Measurements from ENCODE around the gene UBE2G1. TPM values are rescaled to one million over a fixed set of nuclear protein-coding genes. Genes with fewer than 3 reads are reported as not detected.

Gene UBE2G1
- polyA plus RNA-seq, 2 of the 4 experiments (the other 2 are of a cell fraction), result 86.2 to 117 TPM

GRCh38 chr17:4409659-4410058 lies 43.2 kb upstream of the UBE2G1 start:
- no peaks in the 10 kb centered on the region for H3K4me1 ChIP-seq
- FAIRE-seq (no peak), DNase-seq (ENCODE audit: low read depth in 1 of 2, low spot score in 1 of 2) (no peak), ATAC-seq (no peak)
- CTCF ChIA-PET, result interaction anchor here (1.7 to 12.0 kb wide), 5 partner anchors 11 to 209 kb away, joined by 4 to 157 read pairs (median 10); no protein-coding TSS in a partner anchor
- H3K27ac ChIP-seq, result no peak overlapping the region
- H3K4me2 ChIP-seq, result no peak overlapping the region
- TF ChIP-seq FOXS1 (CRISPR knock-in tag; IDR thresholded peaks at IDR 0.05) (no peak), EHMT2 (IDR thresholded peaks at IDR 0.05; ENCODE audit: low read depth) (no peak), MAX (IDR thresholded peaks at IDR 0.05) (no peak), HOXB13 (CRISPR knock-in tag; IDR thresholded peaks at IDR 0.05; ENCODE audit: low read depth) (no peak)
- no peaks in the 10 kb centered on the region for H3K9me3 ChIP-seq
- H3K4me3 ChIP-seq, result no peak overlapping the region
- POLR2A ChIA-PET, result no interaction called here
- WGBS (ENCODE audit: missing lambda C conversion rate), result 84% methylated on average over 6 of the region's 6 CpGs

- H3K27ac ChIP-seq, result no peak overlapping the region
- no peak for ATAC-seq
- WGBS (ENCODE audit: missing lambda C conversion rate), result 70% methylated on average over 8 of the region's 8 CpGs
- ChIA-PET POLR2A (interaction anchor here (0.8 kb wide), 1 partner anchor 10 kb away, joined by 3 read pairs; no protein-coding TSS in a partner anchor), CTCF (interaction anchor here (0.7 to 11.1 kb wide), 8 partner anchors 10 to 494 kb away, joined by 3 to 106 read pairs (median 5); no protein-coding TSS in a partner anchor)
- no peak overlapping the region for H3K4me2 ChIP-seq
- no peak for DNase-seq (ENCODE audit: low read depth in 1 of 2, low spot score in 1 of 2)
- no peak overlapping the region for H3K4me3 ChIP-seq
- TF ChIP-seq ZC3H11A (IDR thresholded peaks at IDR 0.05) (peak; percentile 98), RFX5 (IDR thresholded peaks at IDR 0.05) (no peak), BHLHE40 (IDR thresholded peaks at IDR 0.05; ENCODE audit: low read depth, low read length) (no peak)
- FAIRE-seq, result no peak
- H3K4me1 ChIP-seq, result no peaks in the 10 kb centered on the region
- no peaks in the 10 kb centered on the region for H3K9me3 ChIP-seq
Measured at GRCh38 chr17:4407851-4408250, 41.4 kb upstream of the UBE2G1 start.

GRCh38 chr17:4407216-4407615 lies 40.7 kb upstream of the UBE2G1 start:
- FAIRE-seq (no peak), DNase-seq (ENCODE audit: low read depth in 1 of 2, low spot score in 1 of 2) (no peak), ATAC-seq (no peak)
- H3K4me1 ChIP-seq, result no peaks in the 10 kb centered on the region
- H3K9me3 ChIP-seq, result no peaks in the 10 kb centered on the region
- H3K4me3 ChIP-seq, result no peak overlapping the region
- no peak for TF ChIP-seq GATA3 (IDR thresholded peaks at IDR 0.05; ENCODE audit: borderline replicate concordance)
- TF ChIP-seq CHD2 (IDR thresholded peaks at IDR 0.05; ENCODE audit: low read length, partially characterized antibody), result no peak
- no peak for TF ChIP-seq HMGXB4 (CRISPR knock-in tag; IDR thresholded peaks at IDR 0.05; ENCODE audit: borderline replicate concordance)
- TF ChIP-seq HOXA7 (CRISPR knock-in tag; IDR thresholded peaks at IDR 0.05), result no peak
- TF ChIP-seq RCOR1 (IDR thresholded peaks at IDR 0.05; ENCODE audit: low read depth, low read length), result no peak
- TF ChIP-seq NPAS2 (CRISPR knock-in tag; IDR thresholded peaks at IDR 0.05; ENCODE audit: borderline replicate concordance), result no peak
- no peak for TF ChIP-seq CTCF (IDR thresholded peaks at IDR 0.05)
- no peak for TF ChIP-seq EP300 (IDR thresholded peaks at IDR 0.05)
- TF ChIP-seq KDM5A (IDR thresholded peaks at IDR 0.05), result no peak
- no peak for TF ChIP-seq EHF (CRISPR knock-in tag; IDR thresholded peaks at IDR 0.05)
- no peak for TF ChIP-seq NR3C1 (IDR thresholded peaks at IDR 0.05)
- no peak for TF ChIP-seq HES2 (IDR thresholded peaks at IDR 0.05)
- no peak for TF ChIP-seq HEYL (CRISPR knock-in tag; IDR thresholded peaks at IDR 0.05)
- TF ChIP-seq FOSL2 (IDR thresholded peaks at IDR 0.05), result no peak
- TF ChIP-seq FOSL2 (CRISPR knock-in tag; IDR thresholded peaks at IDR 0.05), result no peak
- no peak for TF ChIP-seq TP53 (CRISPR knock-in tag; IDR thresholded peaks at IDR 0.05)
- TF ChIP-seq CBX2 (IDR thresholded peaks at IDR 0.05; ENCODE audit: borderline replicate concordance, low read depth), result no peak
- TF ChIP-seq MYC (IDR thresholded peaks at IDR 0.05; ENCODE audit: borderline replicate concordance, low read length), result no peak
- no peak for TF ChIP-seq RARB (CRISPR knock-in tag; IDR thresholded peaks at IDR 0.05)
- 78% methylated on average over 7 of the region's 7 CpGs for WGBS (ENCODE audit: missing lambda C conversion rate)
- H3K4me2 ChIP-seq, result no peak overlapping the region
- no peak overlapping the region for H3K27ac ChIP-seq
- ChIA-PET CTCF (interaction anchor here (0.7 to 11.1 kb wide), 9 partner anchors 10 to 493 kb away, joined by 3 to 106 read pairs (median 5); no protein-coding TSS in a partner anchor), POLR2A (interaction anchor here (0.6 kb wide), 1 partner anchor 196 kb away, joined by 3 read pairs; no protein-coding TSS in a partner anchor)
